OCI-LY3 (cell line): ENCODE results near the gene SMARCA4.

ENCODE experiments used
- H2AFZ ChIP-seq: fragments of 200-600, 300-600 bp; shearing (Covaris generic); 2 replicates; pipeline ENCODE4 v1.6.0; 2014; ENCODE audit warnings: antibody characterized with exemption, low read depth, low read length
- H3K27ac ChIP-seq: fragments of 200-600, 300-600 bp; sonication (generic); 2 replicates; pipeline ENCODE4 v1.5.1; 2014; ENCODE audit warnings: mild to moderate bottlenecking, low read length, moderate library complexity, mixed read lengths
- H3K27me3 ChIP-seq: fragments of 200-600, 300-600 bp; sonication (generic); 2 replicates; pipeline ENCODE4 v1.6.1; 2014; ENCODE audit warnings: low read depth, low read length, mixed read lengths
- H3K36me3 ChIP-seq: fragments of 200-600, 300-600 bp; sonication (generic); replicated peaks from 2 replicates; pipeline ENCODE3; 2014; ENCODE audit warnings: low read depth, low read length, mixed read lengths
- H3K4me1 ChIP-seq: fragments of 300-600, 200-600 bp; sonication (generic); 2 replicates; pipeline ENCODE4 v1.6.1; 2014; ENCODE audit warnings: low read length, mixed read lengths
- H3K4me2 ChIP-seq: fragments of 200-600, 300-600 bp; sonication (generic); 2 replicates; pipeline ENCODE4 v1.6.1; 2014; ENCODE audit warnings: low read length, mixed read lengths
- H3K4me3 ChIP-seq: fragments of 300-600, 200-600 bp; sonication (generic); 2 replicates; pipeline ENCODE4 v1.5.1; 2014; ENCODE audit warnings: antibody characterized with exemption, mild to moderate bottlenecking, low read length, moderate library complexity
- H3K79me2 ChIP-seq: fragments of 300-600, 200-600 bp; shearing (Covaris generic); 2 replicates; pipeline ENCODE4 v1.6.1; 2014; ENCODE audit warnings: mild to moderate bottlenecking, low read length, mixed read lengths
- H3K9ac ChIP-seq: fragments of 300-600, 200-600 bp; shearing (Covaris generic); 2 replicates; pipeline ENCODE4 v1.6.0; 2014; ENCODE audit warnings: mild to moderate bottlenecking, low read length, moderate library complexity
- H3K9me3 ChIP-seq: fragments of 200-600, 300-600 bp; shearing (Covaris generic); 2 replicates; pipeline ENCODE4 v1.6.1; 2014; ENCODE audit warnings: low read length, mixed read lengths; ENCODE audit not compliant: insufficient read depth
- H4K20me1 ChIP-seq: fragments of 200-600, 300-600 bp; sonication (generic); 2 replicates; pipeline ENCODE4 v1.6.1; 2016; ENCODE audit warnings: low read length, mixed read lengths; ENCODE audit not compliant: insufficient read depth
- CTCF ChIP-seq: fragments of 200-600, 300-600 bp; sonication (generic); IDR thresholded peaks from 2 replicates; pipeline ENCODE4 v1.5.1; 2014; ENCODE audit warnings: antibody characterized with exemption, low read length, low read depth
- EZH2phosphoT487 ChIP-seq: fragments of 200-600 bp; shearing (Covaris generic); IDR thresholded peaks from 2 replicates; pipeline ENCODE4 v1.6.1; 2018; ENCODE audit warnings: antibody characterized with exemption, mixed run types, low read depth

SMARCA4 gene

DNA sequence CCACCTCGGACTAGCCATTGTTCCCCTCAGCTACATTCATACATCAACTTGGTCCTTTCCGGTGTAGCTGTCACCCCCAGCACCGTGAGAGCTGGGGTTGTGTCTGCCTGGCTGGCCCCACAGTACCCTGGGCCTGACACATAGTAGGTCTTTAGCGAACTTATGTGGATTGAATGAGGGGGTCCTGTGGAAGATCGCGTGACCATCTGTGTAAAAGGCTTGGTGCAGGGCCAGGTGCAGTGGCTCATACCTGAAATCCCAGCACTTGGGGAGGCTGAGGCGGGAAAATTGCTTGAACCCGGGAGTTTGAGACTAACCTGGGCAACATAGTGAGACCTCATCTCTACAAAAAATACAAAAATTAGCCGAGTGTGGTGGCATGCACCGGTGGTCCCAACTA, 2.0 kb downstream of the SMARCA4 start:
- Histone ChIP-seq H3K27me3 (no peaks in the 10 kb centered on the region), H3K4me2 (peak overlapping the region; percentile 31; the same call in 1 of the 2 replicates), H3K36me3 (peaks cover 10% of the 10 kb centered on the region), H3K27ac (no peak overlapping the region), H3K79me2 (peaks cover 76% of the 10 kb centered on the region), H4K20me1 (peaks cover 33% of the 10 kb centered on the region), H3K4me1 (peaks cover 18% of the 10 kb centered on the region), H2AFZ (no peak overlapping the region), H3K9me3 (no peaks in the 10 kb centered on the region), H3K4me3 (peak overlapping the region; percentile 90; the same call in 1 of the 2 replicates), H3K9ac (no peak overlapping the region)
- TF ChIP-seq EZH2phosphoT487 (no peak), CTCF (no peak)

DNA sequence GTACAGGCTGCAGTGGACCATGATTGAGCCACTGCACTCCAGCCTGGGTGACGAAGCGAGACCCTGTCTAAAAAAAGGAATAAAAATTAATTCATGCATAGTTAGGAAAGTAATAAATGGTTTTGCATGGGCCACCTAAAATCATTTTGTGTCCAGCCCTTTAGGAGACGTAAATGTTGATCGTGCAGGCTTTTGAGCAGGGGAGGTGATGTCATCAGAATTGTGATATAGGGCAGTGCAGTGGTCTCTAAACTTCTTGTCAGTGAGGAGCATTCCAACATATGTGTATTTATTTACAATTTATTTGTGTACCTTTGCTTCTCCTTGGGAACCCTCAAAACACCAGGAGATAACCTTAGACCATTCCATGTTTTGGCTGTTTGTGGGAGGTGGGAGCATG, 3.0 kb downstream of the SMARCA4 start:
- no peak for TF ChIP-seq EZH2phosphoT487
- TF ChIP-seq CTCF: no peak
- peaks cover 86% of the 10 kb centered on the region for H3K79me2 ChIP-seq
- H2AFZ ChIP-seq: no peak overlapping the region
- H3K9me3 ChIP-seq: no peaks in the 10 kb centered on the region
- H3K4me2 ChIP-seq: no peak overlapping the region
- no peak overlapping the region for H3K9ac ChIP-seq
- peaks cover 42% of the 10 kb centered on the region for H4K20me1 ChIP-seq
- H3K4me1 ChIP-seq: peaks cover 27% of the 10 kb centered on the region
- H3K36me3 ChIP-seq: peaks cover 10% of the 10 kb centered on the region
- H3K27ac ChIP-seq: no peak overlapping the region
- H3K27me3 ChIP-seq: no peaks in the 10 kb centered on the region
- no peak overlapping the region for H3K4me3 ChIP-seq

- Histone ChIP-seq H3K4me2 (no peak overlapping the region), H3K9ac (no peak overlapping the region), H3K9me3 (no peaks in the 10 kb centered on the region), H3K36me3 (peaks cover 10% of the 10 kb centered on the region), H3K27me3 (no peaks in the 10 kb centered on the region), H3K4me3 (no peak overlapping the region), H4K20me1 (peaks cover 48% of the 10 kb centered on the region), H2AFZ (no peak overlapping the region), H3K27ac (no peak overlapping the region), H3K4me1 (peaks cover 25% of the 10 kb centered on the region), H3K79me2 (peaks cover 91% of the 10 kb centered on the region)
- no peak for TF ChIP-seq EZH2phosphoT487
- peak; percentile 29 for TF ChIP-seq CTCF
Measured at GRCh38 chr19:10964903-10965302, 4.1 kb downstream of the SMARCA4 start.

DNA sequence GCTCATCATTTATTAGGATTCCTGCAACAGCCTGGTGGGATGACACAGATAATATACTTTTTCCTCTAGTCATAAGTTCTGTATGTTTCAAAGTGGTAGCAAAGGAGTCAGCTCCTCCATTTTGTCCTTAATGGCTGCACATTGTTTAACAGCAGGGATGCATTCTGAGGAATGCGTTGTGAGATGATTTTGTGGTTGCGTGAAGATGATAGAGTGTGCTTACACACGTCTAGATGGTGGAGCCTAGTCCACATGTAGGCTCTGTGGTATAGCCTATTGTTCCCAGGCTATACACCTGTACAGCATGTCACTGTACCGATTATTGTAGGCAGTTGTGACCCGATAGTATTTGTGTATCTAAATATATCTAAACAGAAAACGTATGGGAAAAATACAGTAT, 4.6 kb downstream of the SMARCA4 start:
- TF ChIP-seq EZH2phosphoT487 (no peak), CTCF (no peak)
- Histone ChIP-seq H3K36me3 (peaks cover 10% of the 10 kb centered on the region), H3K9ac (no peak overlapping the region), H3K4me2 (no peak overlapping the region), H3K79me2 (peaks cover 91% of the 10 kb centered on the region), H4K20me1 (peaks cover 53% of the 10 kb centered on the region), H3K4me3 (no peak overlapping the region), H3K27me3 (no peaks in the 10 kb centered on the region), H3K4me1 (peaks cover 25% of the 10 kb centered on the region), H3K27ac (no peak overlapping the region), H3K9me3 (no peaks in the 10 kb centered on the region), H2AFZ (no peak overlapping the region)
